Endometrial microvascular endothelial cells (primary cell): ENCODE data around the gene MAP4K1. TPM values are rescaled to one million over a fixed set of nuclear protein-coding genes. Genes with fewer than 3 reads are reported as not detected.

ENCODE experiments used
- total RNA-seq: library from RNA; depleted of rRNA; stranded (reverse); fragments of >200 nt; gene quantifications from one replicate; pipeline ENCODE4 v1.2.3, GENCODE V29; 2015; ENCODE audit errors: inconsistent ontology term

MAP4K1 gene
- total RNA-seq, 1 donor from 2014 or later, result not detected

Other genes starting within 250 kb of the MAP4K1 start
- 395 TPM for gene PSMD8, start 243.4 kb downstream of the MAP4K1 start, total RNA-seq
- 1.1 TPM for gene GGN, start 229.9 kb downstream of the MAP4K1 start, total RNA-seq
- gene SPRED3, start 229.3 kb downstream of the MAP4K1 start, total RNA-seq, result 7.0 TPM
- gene FAM98C, start 214.9 kb downstream of the MAP4K1 start, total RNA-seq, result 12.9 TPM
- gene RASGRP4, start 191.7 kb downstream of the MAP4K1 start, total RNA-seq, result not detected
- gene RYR1, start 184.3 kb downstream of the MAP4K1 start, total RNA-seq, result not detected
- gene EIF3K, start 1.2 kb upstream of the MAP4K1 start, total RNA-seq, result 582 TPM
- gene ACTN4, start 29.7 kb upstream of the MAP4K1 start, total RNA-seq, result 703 TPM
- not detected for gene CAPN12, start 126.5 kb upstream of the MAP4K1 start, total RNA-seq
- not detected for gene LGALS7, start 155.6 kb upstream of the MAP4K1 start, total RNA-seq
- not detected for gene LGALS7B, start 171.2 kb upstream of the MAP4K1 start, total RNA-seq
- gene LGALS4, start 195.0 kb upstream of the MAP4K1 start, total RNA-seq, result 0.56 TPM
- gene ECH1, start 213.8 kb upstream of the MAP4K1 start, total RNA-seq, result 70.3 TPM
- 309 TPM for gene HNRNPL, start 232.0 kb upstream of the MAP4K1 start, total RNA-seq